Activated CD8-positive, alpha-beta T cell treated with anti-CD3 and anti-CD28 coated beads for 36 hours (primary cell): Measurements from ENCODE around the gene ALDOA. TPM values are rescaled to one million over a fixed set of nuclear protein-coding genes. Genes with fewer than 3 reads are reported as not detected.

Source experiments
- ATAC-seq: fragments of 200-7000 bp; cut with Tn5 transposase; one replicate; pipeline ENCODE4 v1.10.0; 2021; ENCODE audit warnings: mild to moderate bottlenecking, moderate library complexity
- CTCF ChIA-PET: fragments of 350-600 bp; sonication (Branson Sonifier 250); formaldehyde crosslinking; loops from one replicate; lab custom pipeline; 2021; ENCODE audit warnings: antibody characterized with exemption; lab: Charles Lee
- POLR2A ChIA-PET: fragments of 350-600 bp; sonication (Branson Sonifier 250); formaldehyde crosslinking; loops from one replicate; lab custom pipeline; 2021; ENCODE audit warnings: antibody characterized with exemption; lab: Charles Lee
- DNase-seq: peaks from one replicate; pipeline ENCODE4 v3.0.0-alpha.2; 2020
- H3K27ac Mint-ChIP-seq: one replicate; pipeline ENCODE4 v1.8.0; 2021; ENCODE audit warnings: mild to moderate bottlenecking, mixed read lengths
- H3K27me3 Mint-ChIP-seq: one replicate; pipeline ENCODE4 v1.8.0; 2021; ENCODE audit warnings: mixed read lengths
- H3K36me3 Mint-ChIP-seq: one replicate; pipeline ENCODE4 v1.8.0; 2021; ENCODE audit warnings: low read depth, mixed read lengths
- H3K4me1 Mint-ChIP-seq: one replicate; pipeline ENCODE4 v1.8.0; 2021; ENCODE audit warnings: low read depth, mixed read lengths
- H3K4me3 Mint-ChIP-seq: one replicate; pipeline ENCODE4 v1.8.0; 2021; ENCODE audit warnings: mild to moderate bottlenecking, moderate library complexity, mixed read lengths
- H3K9me3 Mint-ChIP-seq: one replicate; pipeline ENCODE4 v1.8.0; 2021; ENCODE audit warnings: mixed read lengths
- intact Hi-C: fragments of 100-400 bp; cut with micrococcal nuclease; formaldehyde crosslinking; loops from one replicate; pipeline ENCODE4 v1.10.0; 2022
- total RNA-seq, 2 experiments: library from RNA; stranded (reverse); gene quantifications; one replicate each; pipeline ENCODE4 v1.2.3, GENCODE V29; 2021
- TF ChIP-seq, protein P1 (sequence below): fragments of 200-600 bp; IDR thresholded peaks from one replicate; pipeline ENCODE4 v1.8.0; 2022; ENCODE audit warnings: antibody characterized with exemption, mild to moderate bottlenecking

ALDOA gene
- total RNA-seq, 2 experiments from 2014 or later: 3,042 to 3,081 TPM

GRCh38 chr16:30022887-30023286 lies 42.7 kb upstream of the ALDOA start, which contains the start of gene C16orf92:
Gene C16orf92 (plus strand): TSS chr16:30023198. CDS start chr16:30023341, 143 bp downstream.
- intact Hi-C loops: loop anchor here (10.0 kb wide), 1 partner anchor 318 kb away; no protein-coding TSS in a partner anchor
- POLR2A ChIA-PET: no interaction called here
- Mint-ChIP-seq H3K36me3 (no peaks in the 10 kb centered on the region), H3K27ac (no peak within 1 kb of the TSS), H3K9me3 (no peaks in the 10 kb centered on the region), H3K27me3 (peaks cover 13% of the 10 kb centered on the region), H3K4me1 (peaks cover 8% of the 10 kb centered on the region), H3K4me3 (no peak within 1 kb of the TSS)
- CTCF ChIA-PET: interaction anchor here (0.7 to 2.5 kb wide), 6 partner anchors 9 to 331 kb away, joined by 3 to 21 read pairs (median 3); partner anchors contain the start of gene TLCD3B
- TF ChIP-seq, protein P1, sequence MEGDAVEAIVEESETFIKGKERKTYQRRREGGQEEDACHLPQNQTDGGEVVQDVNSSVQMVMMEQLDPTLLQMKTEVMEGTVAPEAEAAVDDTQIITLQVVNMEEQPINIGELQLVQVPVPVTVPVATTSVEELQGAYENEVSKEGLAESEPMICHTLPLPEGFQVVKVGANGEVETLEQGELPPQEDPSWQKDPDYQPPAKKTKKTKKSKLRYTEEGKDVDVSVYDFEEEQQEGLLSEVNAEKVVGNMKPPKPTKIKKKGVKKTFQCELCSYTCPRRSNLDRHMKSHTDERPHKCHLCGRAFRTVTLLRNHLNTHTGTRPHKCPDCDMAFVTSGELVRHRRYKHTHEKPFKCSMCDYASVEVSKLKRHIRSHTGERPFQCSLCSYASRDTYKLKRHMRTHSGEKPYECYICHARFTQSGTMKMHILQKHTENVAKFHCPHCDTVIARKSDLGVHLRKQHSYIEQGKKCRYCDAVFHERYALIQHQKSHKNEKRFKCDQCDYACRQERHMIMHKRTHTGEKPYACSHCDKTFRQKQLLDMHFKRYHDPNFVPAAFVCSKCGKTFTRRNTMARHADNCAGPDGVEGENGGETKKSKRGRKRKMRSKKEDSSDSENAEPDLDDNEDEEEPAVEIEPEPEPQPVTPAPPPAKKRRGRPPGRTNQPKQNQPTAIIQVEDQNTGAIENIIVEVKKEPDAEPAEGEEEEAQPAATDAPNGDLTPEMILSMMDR: no peak
- DNase-seq (no peak), ATAC-seq (no peak)

- Mint-ChIP-seq H3K4me1 (peaks cover 8% of the 10 kb centered on the region), H3K27ac (no peak overlapping the region), H3K36me3 (no peaks in the 10 kb centered on the region), H3K4me3 (no peak overlapping the region), H3K27me3 (peaks cover 17% of the 10 kb centered on the region), H3K9me3 (no peaks in the 10 kb centered on the region)
- intact Hi-C loops: loop anchor here (10.0 kb wide), 1 partner anchor 319 kb away; no protein-coding TSS in a partner anchor
- CTCF ChIA-PET: interaction anchor here (1.3 to 2.5 kb wide), 3 partner anchors 8 to 332 kb away, joined by 3 to 21 read pairs (median 3); partner anchors contain the start of gene TLCD3B
- POLR2A ChIA-PET: no interaction called here
- DNase-seq (no peak), ATAC-seq (no peak)
- TF ChIP-seq, protein P1: no peak
Observed at GRCh38 chr16:30023586-30023985, 42.0 kb upstream of the ALDOA start.

GRCh38 chr16:30024451-30024850 lies 41.1 kb upstream of the ALDOA start:
- ATAC-seq (no peak), DNase-seq (no peak)
- TF ChIP-seq, protein P1: no peak
- intact Hi-C loops: loop anchor here (10.0 kb wide), 1 partner anchor 320 kb away; no protein-coding TSS in a partner anchor
- ChIA-PET POLR2A (no interaction called here), CTCF (no interaction called here)
- no peak overlapping the region for H3K4me3 Mint-ChIP-seq
- no peak overlapping the region for H3K27ac Mint-ChIP-seq
- peaks cover 25% of the 10 kb centered on the region for H3K27me3 Mint-ChIP-seq
- H3K4me1 Mint-ChIP-seq: peaks cover 6% of the 10 kb centered on the region
- no peaks in the 10 kb centered on the region for H3K36me3 Mint-ChIP-seq
- no peaks in the 10 kb centered on the region for H3K9me3 Mint-ChIP-seq

GRCh38 chr16:30025156-30025555 lies 40.4 kb upstream of the ALDOA start:
- intact Hi-C loops: loop anchor here (10.0 kb wide), 1 partner anchor 320 kb away; no protein-coding TSS in a partner anchor
- POLR2A ChIA-PET: no interaction called here

GRCh38 chr16:30025574-30025973 lies 40.0 kb upstream of the ALDOA start:
- H3K36me3 Mint-ChIP-seq: no peaks in the 10 kb centered on the region
- POLR2A ChIA-PET: no interaction called here
- H3K4me1 Mint-ChIP-seq: peaks cover 6% of the 10 kb centered on the region
- CTCF ChIA-PET: no interaction called here
- H3K9me3 Mint-ChIP-seq: no peaks in the 10 kb centered on the region
- intact Hi-C loops: loop anchor here (10.0 kb wide), 1 partner anchor 321 kb away; no protein-coding TSS in a partner anchor
- TF ChIP-seq, protein P1: no peak
- no peak overlapping the region for H3K4me3 Mint-ChIP-seq
- H3K27ac Mint-ChIP-seq: no peak overlapping the region
- DNase-seq: no peak
- no peak for ATAC-seq
- H3K27me3 Mint-ChIP-seq: peaks cover 34% of the 10 kb centered on the region

More at GRCh38 chr16:30025156-30025555, 40.4 kb upstream of the ALDOA start:
- Mint-ChIP-seq H3K27me3 (peaks cover 32% of the 10 kb centered on the region), H3K27ac (no peak overlapping the region), H3K9me3 (no peaks in the 10 kb centered on the region), H3K4me3 (no peak overlapping the region), H3K4me1 (peaks cover 6% of the 10 kb centered on the region), H3K36me3 (no peaks in the 10 kb centered on the region)
- no peak for DNase-seq
- TF ChIP-seq, protein P1: no peak
- ATAC-seq: no peak
- CTCF ChIA-PET: no interaction called here
